Activated CD8-positive, alpha-beta memory T cell treated with anti-CD3 and anti-CD28 coated beads, Interleukin-2, amount 50 U/mL, for 48 hours (primary cell): Measurements from ENCODE around the gene FRMPD3.
"Not testable (repeated sequence)": the region's sequence is repeated elsewhere in the genome, so short reads cannot be mapped to it uniquely, and the experiment has no call there.

Experiments used
- DNase-seq: peaks from one replicate; pipeline ENCODE4 v3.0.0-alpha.2; 2020

Gene FRMPD3

GRCh38 chrX:107448998-107449835, at the start of gene FRMPD3:
TSS of gene FRMPD3 (plus strand) at chrX:107449652. CDS start at chrX:107526589, 76,937 bp downstream.
- no peak for DNase-seq

DNA sequence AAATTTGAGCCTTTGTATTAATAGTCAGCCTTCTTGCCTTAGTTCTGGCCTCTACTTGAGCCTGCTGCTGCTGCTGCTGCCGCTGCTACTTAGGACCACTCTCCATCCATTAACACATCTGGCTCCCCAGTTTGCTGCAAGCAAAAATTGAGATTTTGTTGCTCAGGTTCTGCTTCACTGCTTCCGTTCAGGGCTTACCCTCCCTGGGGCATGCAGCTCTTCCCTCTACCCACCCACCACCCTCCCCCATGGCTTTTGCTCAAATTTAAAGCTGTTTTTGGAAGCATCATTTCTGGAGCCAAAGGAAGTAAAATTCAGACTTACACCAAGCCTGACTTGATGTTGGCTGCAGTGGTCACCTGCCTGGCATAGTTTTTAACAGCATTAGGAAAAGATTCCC, 28.9 kb upstream of the FRMPD3 start:
- DNase-seq: no peak

DNA sequence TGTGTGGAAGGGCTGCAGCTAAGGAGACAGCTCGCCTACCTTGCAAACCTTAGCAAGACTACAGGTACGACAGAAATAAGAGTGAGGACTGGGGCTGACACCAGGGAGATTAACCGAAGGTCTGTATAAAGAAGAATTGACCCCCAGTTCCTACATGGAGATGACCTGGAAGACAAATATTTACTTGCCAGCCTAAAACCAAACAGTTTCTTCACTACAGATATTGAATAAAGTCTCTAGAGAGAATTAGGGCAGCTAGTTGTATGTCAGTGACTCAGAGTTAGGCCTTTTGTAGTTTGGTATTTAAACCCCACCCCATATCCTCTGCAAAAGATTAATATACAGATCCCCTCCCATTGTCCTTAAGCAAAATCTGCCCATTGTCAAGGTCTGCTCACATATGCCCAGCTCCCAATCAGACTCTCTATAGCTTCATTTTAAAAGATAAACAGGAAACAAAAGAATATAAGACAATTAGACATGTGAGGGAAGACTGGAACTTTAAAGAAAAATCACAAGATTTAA, 28.1 kb upstream of the FRMPD3 start:
- no peak for DNase-seq

- DNase-seq: no peak
Measured at GRCh38 chrX:107429090-107429489, 20.4 kb upstream of the FRMPD3 start.

DNA sequence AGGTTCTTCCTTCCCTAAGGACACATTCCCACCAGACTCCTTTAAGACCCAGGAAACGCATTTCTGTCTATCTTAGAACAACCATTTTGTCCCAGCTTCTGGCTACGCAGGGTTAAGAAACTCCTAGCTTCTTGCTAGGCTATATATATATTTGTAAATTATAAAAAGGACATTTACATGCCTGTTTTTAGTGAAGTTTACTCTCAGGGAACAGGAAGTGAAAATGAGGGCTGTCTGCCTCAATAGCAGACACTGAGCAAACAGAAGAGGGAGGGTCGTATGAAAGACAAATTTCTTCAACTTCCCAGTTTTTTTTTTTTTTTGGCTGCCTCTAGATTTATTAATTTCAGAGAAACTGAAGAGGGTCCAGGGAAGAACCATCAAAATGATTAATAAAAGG, 9.3 kb upstream of the FRMPD3 start:
- no peak for DNase-seq

DNA sequence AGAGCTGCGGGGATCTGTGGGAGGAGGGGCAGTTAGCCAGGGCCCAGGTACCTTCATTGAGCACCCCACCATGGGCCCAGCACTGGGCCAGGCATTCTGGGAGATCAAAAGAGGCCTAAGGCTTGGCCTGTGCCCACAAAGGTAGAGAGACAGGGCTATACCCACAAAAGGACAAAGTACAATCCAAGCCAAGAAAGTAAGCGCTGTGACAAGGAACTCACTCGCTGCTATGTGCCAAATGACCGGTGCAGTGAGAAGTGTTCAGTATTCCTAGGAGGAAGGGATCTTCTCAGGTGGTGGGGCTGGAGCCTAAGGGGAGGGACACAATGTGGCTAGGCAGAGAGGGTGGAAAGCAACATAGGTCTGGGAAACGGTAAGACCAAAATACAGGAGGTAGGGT, 8.8 kb upstream of the FRMPD3 start:
- no peak for DNase-seq

- no peak for DNase-seq
Measured at GRCh38 chrX:107442914-107443527, 6.4 kb upstream of the FRMPD3 start.

- no peak for DNase-seq
Measured at GRCh38 chrX:107445146-107445545, 4.3 kb upstream of the FRMPD3 start.

GRCh38 chrX:107445631-107446030, 3.8 kb upstream of the FRMPD3 start:
- DNase-seq: no peak

GRCh38 chrX:107447642-107448041, 1.8 kb upstream of the FRMPD3 start:
- DNase-seq: no peak

DNA sequence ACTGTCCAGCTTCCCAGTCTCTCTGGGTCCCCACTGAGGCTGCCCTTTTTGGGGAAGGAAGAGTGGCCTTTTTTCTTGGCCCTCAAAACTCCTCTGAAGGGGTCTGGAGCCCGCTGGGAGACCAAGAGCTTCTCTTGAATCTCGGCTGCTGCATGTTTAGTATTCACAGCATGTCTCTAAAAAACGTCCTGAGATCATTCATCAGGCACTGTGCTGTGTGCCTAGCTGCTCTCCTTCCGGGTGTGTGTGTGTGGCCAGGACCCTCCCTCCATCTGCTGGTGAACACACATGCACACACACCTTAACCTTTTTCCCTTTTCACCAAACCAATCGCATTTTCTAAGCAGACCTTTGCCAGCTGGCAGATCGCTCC, 841 bp upstream of the FRMPD3 start:
- no peak for DNase-seq

DNA sequence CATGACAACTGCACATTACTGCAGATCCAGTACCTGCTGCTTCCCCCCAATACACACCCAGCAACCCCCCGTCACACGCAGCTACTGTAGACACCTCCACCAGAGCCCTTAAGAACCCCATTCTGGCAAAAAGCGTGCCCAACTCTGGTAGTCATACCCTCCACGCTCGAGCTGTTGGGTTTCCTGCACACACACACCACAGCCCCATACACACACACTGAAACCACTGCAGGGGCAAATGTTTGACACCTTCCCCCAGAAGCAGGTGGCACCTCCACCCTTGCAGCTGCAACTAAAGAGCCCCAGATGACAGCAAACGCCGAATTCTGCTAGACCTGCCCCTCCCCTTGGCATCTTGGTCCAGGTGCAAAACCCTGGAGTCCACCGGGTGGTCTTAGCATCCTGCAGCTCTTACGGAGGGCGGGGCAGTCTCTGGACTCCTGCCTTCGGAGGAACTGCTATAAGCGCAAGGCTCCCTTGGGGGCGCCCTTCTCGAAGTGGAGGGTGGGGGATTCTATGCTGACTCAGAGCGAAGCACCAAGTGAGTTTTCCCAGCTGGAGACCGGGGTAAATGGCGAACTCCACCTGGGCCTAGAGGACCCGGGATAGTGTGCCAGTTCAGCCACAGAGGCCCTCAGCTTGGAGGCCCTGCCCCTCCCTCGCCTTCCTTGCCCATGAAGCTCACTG, 1.5 kb downstream of the FRMPD3 start:
- no peak for DNase-seq

DNA sequence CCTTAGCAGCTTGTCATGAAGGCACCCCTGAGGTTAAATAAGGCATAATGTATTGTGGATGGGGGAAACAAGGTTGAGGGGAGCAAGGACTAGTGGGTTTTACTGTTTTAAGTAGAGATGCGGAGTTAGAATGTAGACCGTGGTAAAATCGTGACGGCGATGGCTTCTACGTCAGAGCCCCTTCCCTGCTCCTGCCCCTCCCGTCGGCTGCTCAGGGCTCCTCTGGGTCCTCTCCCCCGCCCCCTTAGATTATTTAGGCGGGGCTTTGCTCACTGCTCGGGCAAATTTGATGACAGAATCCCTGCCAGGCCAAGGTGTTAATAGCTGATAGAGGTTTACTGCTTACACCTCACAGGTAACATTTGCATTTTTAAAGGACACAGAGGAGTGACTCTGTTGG, 2.3 kb downstream of the FRMPD3 start:
- no peak for DNase-seq

DNA sequence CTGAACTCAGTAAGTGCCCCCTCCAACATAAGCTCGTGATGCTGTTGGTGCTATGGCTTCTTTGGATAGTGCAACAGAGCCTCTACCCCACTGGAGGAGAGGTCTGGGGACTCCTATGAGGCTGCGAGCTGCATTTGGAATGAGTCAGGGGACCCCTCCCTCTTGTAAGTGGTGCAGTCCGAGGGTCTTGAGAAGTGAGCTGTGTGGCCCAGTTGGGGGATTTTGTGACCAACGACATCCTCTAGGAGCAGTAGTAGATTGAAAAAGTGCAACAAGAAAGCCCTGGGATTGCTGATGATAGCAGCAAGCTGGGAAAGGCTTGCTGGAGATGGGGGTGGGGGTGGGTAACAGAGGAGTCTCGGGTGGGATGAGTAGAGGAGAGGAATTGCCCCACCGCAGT, 3.1 kb downstream of the FRMPD3 start:
- DNase-seq: no peak

DNA sequence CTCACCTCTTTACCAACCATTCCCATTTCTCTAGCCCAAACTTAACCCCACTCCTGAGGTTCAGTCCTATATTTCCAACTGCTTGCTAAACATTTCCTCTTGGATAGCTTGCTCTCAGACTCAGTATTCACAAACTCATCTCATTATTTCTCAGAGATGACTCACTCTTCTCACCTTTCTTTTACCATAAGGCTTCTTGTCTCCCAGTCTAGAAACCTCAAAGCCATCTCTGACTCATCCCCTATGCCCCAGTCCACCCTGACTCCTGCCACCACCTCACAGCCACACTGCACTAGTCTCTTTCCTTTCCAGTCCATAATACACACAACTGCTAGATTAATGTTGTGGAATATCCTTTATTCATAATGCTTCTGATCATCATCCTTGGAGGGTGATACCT, 4.8 kb downstream of the FRMPD3 start:
- DNase-seq: no peak

- DNase-seq: no peak
Measured at GRCh38 chrX:107457289-107457688, 7.8 kb downstream of the FRMPD3 start.

DNA sequence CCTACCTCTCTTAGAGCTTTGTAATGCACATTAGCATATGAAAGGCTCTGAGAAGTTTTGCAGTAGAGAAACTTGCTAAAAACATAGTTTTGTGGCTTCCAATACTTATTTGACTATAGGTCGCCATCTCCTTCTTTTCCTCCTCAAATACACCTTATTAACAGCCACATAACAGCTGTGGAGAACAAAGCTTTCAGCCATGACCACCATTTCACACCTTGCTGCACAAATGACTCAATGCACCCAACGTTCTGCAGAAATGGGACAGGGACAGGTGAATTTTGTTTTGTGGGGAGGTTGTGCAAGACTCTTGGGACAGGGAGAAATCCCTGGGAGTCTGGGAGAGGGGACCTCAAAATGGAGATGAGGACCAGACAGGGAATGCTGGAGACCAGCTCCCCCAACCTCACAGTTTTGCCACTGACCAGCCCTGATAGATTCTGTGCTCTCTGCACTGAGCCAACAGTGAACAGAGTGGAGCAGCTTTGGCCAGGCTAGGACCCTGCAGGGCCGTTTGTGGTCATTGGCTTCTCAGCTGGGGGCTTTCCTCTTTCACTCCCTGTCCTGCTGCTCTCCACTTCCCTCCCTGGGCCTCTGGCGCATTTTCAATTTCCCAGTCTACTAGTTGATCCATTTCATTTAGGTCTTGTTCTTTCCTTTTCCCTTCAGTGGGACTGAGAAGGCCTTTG, 16.6 kb downstream of the FRMPD3 start:
- DNase-seq: no peak

DNA sequence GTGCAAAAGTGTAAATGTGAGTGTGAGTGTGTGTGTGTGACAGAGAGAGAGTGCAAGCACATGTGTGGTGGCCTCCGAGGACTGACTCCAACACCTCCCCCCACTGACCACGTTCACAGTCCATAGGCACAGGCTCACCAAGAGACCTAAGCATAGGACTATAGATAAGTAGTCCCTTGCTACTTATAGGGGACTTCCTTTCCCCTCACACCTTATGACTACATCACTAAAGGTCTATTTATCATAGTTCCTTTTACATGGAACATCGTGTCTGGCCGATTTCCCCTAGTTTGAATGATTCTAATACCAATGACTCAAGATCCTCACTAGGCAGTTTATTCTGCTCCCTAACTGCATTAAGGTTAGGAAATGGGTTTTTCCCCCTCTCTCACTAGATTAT, 17.8 kb downstream of the FRMPD3 start:
- no peak for DNase-seq

- DNase-seq: no peak
Measured at GRCh38 chrX:107470198-107470597, 20.7 kb downstream of the FRMPD3 start.

GRCh38 chrX:107470971-107471370, 21.5 kb downstream of the FRMPD3 start:
- DNase-seq: no peak

DNA sequence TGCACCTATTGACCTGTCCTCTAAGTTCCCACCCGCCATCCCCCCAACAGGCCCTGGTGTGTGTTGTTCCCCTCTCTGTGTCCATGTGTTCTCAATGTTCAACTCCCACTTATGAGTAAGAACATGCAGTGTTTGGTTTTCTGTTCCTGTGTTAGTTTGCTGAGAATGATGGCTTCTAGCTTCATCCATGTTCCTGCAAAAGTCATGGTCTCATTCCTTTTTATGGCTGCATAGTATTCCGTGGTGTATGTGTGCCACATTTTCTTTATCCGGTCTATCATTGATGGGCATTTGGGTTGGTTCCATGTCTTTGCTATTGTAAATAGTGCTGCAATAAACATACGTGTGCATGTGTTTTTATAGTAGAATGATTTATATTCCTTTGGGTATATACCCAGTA, 22.0 kb downstream of the FRMPD3 start:
- DNase-seq: not testable (repeated sequence)

- DNase-seq: no peak
Measured at GRCh38 chrX:107477406-107477805, 28.0 kb downstream of the FRMPD3 start.

GRCh38 chrX:107480272-107480671, 30.8 kb downstream of the FRMPD3 start:
- no peak for DNase-seq
